ENCODE data around the gene POU2F1. TPM values are rescaled to one million over a fixed set of nuclear protein-coding genes. Genes with fewer than 3 reads are reported as not detected.

Gene POU2F1
- total and polyA plus RNA-seq, 2 donors (not counting 1 experiment from before 2014, with no cell fraction given): 5.2 to 48.8 TPM

DNA sequence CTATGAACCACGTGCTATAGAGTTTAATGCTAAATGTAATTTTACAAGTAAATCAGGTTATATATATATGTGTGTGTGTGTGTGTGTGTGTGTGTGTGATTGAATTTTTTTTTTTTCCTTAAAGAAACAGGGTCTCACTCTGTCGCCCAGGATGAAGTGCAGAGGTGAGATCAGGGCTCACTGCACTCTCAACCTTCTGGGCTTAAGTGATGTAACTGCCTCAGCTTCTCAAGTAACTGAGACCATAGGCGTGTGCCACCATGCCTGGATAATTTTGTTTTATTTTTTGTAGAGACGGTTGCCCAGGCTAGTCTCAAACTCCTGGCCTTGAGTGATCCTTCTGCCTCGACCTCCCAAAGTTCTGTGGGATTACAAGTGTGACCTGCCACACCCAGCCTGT is 26.3 kb downstream of the POU2F1 start:
- POLR2A ChIA-PET: interaction anchor here (0.8 kb wide), 1 partner anchor 26 kb away, joined by 5 read pairs; the partner anchor contains the start of gene POU2F1
- peaks cover 3% of the 10 kb centered on the region for H3K9me3 Mint-ChIP-seq (ENCODE audit: insufficient read depth)
- Histone ChIP-seq H3K79me2 (ENCODE audit: control insufficient read depth, insufficient read depth, low read length) (peaks cover 85% of the 10 kb centered on the region), H3K4me2 (replicated peaks; ENCODE audit: low read depth, low read length, poor library complexity, severe bottlenecking) (no peak overlapping the region), H3K9ac (ENCODE audit: low read length) (no peak overlapping the region), H4K20me1 (ENCODE audit: control insufficient read depth, insufficient read depth, low read length, poor library complexity, severe bottlenecking) (peaks cover 19% of the 10 kb centered on the region), H3K36me3 (replicated peaks in 1 of 2; ENCODE audit: control extremely low read depth in 1 of 2, control insufficient read depth in 1 of 2, extremely low read depth in 1 of 2, insufficient read depth in 2 of 2, low read length in 1 of 2) (peaks cover 0 to 2% of the 10 kb centered on the region in 2 experiments), H3K27ac (ENCODE audit: low read length in 2 of 2) (no peak overlapping the region), H3K27me3 (replicated peaks in 1 of 4; ENCODE audit: control extremely low read depth in 1 of 4, control insufficient read depth in 3 of 4, insufficient read depth in 4 of 4, low read length in 3 of 4) (no peaks in the 10 kb centered on the region), H3K4me1 (ENCODE audit: control insufficient read depth in 2 of 2, insufficient read depth in 2 of 2, low read length in 2 of 2) (peaks cover 9 to 16% of the 10 kb centered on the region in 2 donors), H2AFZ (ENCODE audit: insufficient read depth, low read depth, low read length, poor library complexity, severe bottlenecking) (no peak overlapping the region), H3K9me3 (ENCODE audit: control extremely low read depth in 1 of 3, control insufficient read depth in 2 of 3, insufficient read depth in 1 of 3, low read length in 2 of 3) (peaks cover 0 to 4% (median 1%) of the 10 kb centered on the region in 3 donors), H3K4me3 (ENCODE audit: control extremely low read depth in 1 of 5, extremely low read depth in 1 of 5, insufficient read depth in 1 of 5, low read depth in 2 of 5, low read length in 4 of 5) (no peak overlapping the region)
- DNase-seq: no peak
- no peaks in the 10 kb centered on the region for H3K27me3 Mint-ChIP-seq
- WGBS (ENCODE audit: insufficient coverage): 90% methylated on average over 2 of the region's 5 CpGs
- no peak overlapping the region for H3K4me3 Mint-ChIP-seq
- H3K27ac Mint-ChIP-seq: no peak overlapping the region
- H3K4me1 Mint-ChIP-seq: peaks cover 35% of the 10 kb centered on the region
- TF ChIP-seq EZH2 (IDR thresholded peaks at IDR 0.05; ENCODE audit: borderline replicate concordance, insufficient read depth, low read depth, low read length, poor library complexity, severe bottlenecking): no peak
- TF ChIP-seq, protein P1, sequence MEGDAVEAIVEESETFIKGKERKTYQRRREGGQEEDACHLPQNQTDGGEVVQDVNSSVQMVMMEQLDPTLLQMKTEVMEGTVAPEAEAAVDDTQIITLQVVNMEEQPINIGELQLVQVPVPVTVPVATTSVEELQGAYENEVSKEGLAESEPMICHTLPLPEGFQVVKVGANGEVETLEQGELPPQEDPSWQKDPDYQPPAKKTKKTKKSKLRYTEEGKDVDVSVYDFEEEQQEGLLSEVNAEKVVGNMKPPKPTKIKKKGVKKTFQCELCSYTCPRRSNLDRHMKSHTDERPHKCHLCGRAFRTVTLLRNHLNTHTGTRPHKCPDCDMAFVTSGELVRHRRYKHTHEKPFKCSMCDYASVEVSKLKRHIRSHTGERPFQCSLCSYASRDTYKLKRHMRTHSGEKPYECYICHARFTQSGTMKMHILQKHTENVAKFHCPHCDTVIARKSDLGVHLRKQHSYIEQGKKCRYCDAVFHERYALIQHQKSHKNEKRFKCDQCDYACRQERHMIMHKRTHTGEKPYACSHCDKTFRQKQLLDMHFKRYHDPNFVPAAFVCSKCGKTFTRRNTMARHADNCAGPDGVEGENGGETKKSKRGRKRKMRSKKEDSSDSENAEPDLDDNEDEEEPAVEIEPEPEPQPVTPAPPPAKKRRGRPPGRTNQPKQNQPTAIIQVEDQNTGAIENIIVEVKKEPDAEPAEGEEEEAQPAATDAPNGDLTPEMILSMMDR (IDR thresholded peaks at IDR 0.05): no peak
- intact Hi-C loops (cut with micrococcal nuclease): no loop called here
- ATAC-seq (ENCODE audit: low read depth): no peak
- CTCF ChIA-PET: interaction anchor here (0.9 to 1.4 kb wide), 3 partner anchors 13 to 21 kb away, joined by 3 read pairs; no protein-coding TSS in a partner anchor

- Histone ChIP-seq H3K79me2 (ENCODE audit: control insufficient read depth, insufficient read depth, low read length) (peaks cover 88% of the 10 kb centered on the region), H2AFZ (ENCODE audit: insufficient read depth, low read depth, low read length, poor library complexity, severe bottlenecking) (no peak overlapping the region), H4K20me1 (ENCODE audit: control insufficient read depth, insufficient read depth, low read length, poor library complexity, severe bottlenecking) (peaks cover 18% of the 10 kb centered on the region), H3K9ac (ENCODE audit: low read length) (peak overlapping the region; percentile 1), H3K4me3 (ENCODE audit: control extremely low read depth in 1 of 5, extremely low read depth in 1 of 5, insufficient read depth in 1 of 5, low read depth in 2 of 5, low read length in 4 of 5) (peak overlapping the region in 1 of 5 experiments; percentile 4), H3K9me3 (ENCODE audit: control extremely low read depth in 1 of 3, control insufficient read depth in 2 of 3, insufficient read depth in 1 of 3, low read length in 2 of 3) (peaks cover 0 to 4% (median 1%) of the 10 kb centered on the region in 3 donors), H3K4me2 (replicated peaks; ENCODE audit: low read depth, low read length, poor library complexity, severe bottlenecking) (peak overlapping the region; percentile 32), H3K27me3 (replicated peaks in 1 of 4; ENCODE audit: control extremely low read depth in 1 of 4, control insufficient read depth in 3 of 4, insufficient read depth in 4 of 4, low read length in 3 of 4) (no peaks in the 10 kb centered on the region), H3K4me1 (ENCODE audit: control insufficient read depth in 2 of 2, insufficient read depth in 2 of 2, low read length in 2 of 2) (peaks cover 9 to 16% of the 10 kb centered on the region in 2 donors), H3K36me3 (replicated peaks in 1 of 2; ENCODE audit: control extremely low read depth in 1 of 2, control insufficient read depth in 1 of 2, extremely low read depth in 1 of 2, insufficient read depth in 2 of 2, low read length in 1 of 2) (peaks cover 0 to 2% of the 10 kb centered on the region in 2 experiments), H3K27ac (ENCODE audit: low read length in 2 of 2) (no peak overlapping the region)
- WGBS (ENCODE audit: insufficient coverage): no CpG with 5 or more reads among the region's 1 CpG
- TF ChIP-seq, protein P1 (IDR thresholded peaks at IDR 0.05): no peak
- TF ChIP-seq EZH2 (IDR thresholded peaks at IDR 0.05; ENCODE audit: borderline replicate concordance, insufficient read depth, low read depth, low read length, poor library complexity, severe bottlenecking): no peak
- H3K27me3 Mint-ChIP-seq: no peaks in the 10 kb centered on the region
- DNase-seq (no peak), ATAC-seq (ENCODE audit: low read depth) (no peak)
- ChIA-PET POLR2A (interaction anchor here (0.8 kb wide), 1 partner anchor 27 kb away, joined by 5 read pairs; the partner anchor contains the start of gene POU2F1), CTCF (interaction anchor here (0.9 kb wide), 1 partner anchor 14 kb away, joined by 3 read pairs; no protein-coding TSS in a partner anchor)
- peaks cover 38% of the 10 kb centered on the region for H3K4me1 Mint-ChIP-seq
- peak overlapping the region; percentile 58 for H3K4me3 Mint-ChIP-seq
- no peak overlapping the region for H3K27ac Mint-ChIP-seq
- intact Hi-C loops (cut with micrococcal nuclease): no loop called here
- H3K9me3 Mint-ChIP-seq (ENCODE audit: insufficient read depth): peaks cover 3% of the 10 kb centered on the region
Measured at GRCh38 chr1:167247754-167248153, 27.1 kb downstream of the POU2F1 start.
